ENCODE data around the gene ZNF615.
"Not testable (repeated sequence)": the region's sequence is repeated elsewhere in the genome, so short reads cannot be mapped to it uniquely, and the experiment has no call there.

DNA sequence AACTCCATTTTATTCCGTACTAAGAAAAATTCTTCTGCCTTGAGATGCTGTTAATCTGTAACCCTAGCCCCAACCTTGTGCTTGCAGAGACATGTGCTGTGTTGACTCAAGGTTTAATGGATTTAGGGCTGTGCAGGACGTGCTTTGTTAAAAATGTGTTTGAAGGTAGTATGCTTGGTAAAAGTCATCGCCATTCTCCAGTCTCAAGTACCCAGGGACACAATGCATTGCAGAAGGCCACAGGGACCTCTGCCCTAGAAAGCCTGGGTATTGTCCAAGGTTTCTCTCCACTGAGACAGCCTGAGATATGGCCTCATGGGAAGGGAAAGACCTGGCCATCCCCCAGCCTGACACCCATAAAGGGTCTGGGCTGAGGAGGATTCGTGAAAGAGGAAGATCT, 50.2 kb downstream of the ZNF615 start:
- TF ChIP-seq, protein P1, sequence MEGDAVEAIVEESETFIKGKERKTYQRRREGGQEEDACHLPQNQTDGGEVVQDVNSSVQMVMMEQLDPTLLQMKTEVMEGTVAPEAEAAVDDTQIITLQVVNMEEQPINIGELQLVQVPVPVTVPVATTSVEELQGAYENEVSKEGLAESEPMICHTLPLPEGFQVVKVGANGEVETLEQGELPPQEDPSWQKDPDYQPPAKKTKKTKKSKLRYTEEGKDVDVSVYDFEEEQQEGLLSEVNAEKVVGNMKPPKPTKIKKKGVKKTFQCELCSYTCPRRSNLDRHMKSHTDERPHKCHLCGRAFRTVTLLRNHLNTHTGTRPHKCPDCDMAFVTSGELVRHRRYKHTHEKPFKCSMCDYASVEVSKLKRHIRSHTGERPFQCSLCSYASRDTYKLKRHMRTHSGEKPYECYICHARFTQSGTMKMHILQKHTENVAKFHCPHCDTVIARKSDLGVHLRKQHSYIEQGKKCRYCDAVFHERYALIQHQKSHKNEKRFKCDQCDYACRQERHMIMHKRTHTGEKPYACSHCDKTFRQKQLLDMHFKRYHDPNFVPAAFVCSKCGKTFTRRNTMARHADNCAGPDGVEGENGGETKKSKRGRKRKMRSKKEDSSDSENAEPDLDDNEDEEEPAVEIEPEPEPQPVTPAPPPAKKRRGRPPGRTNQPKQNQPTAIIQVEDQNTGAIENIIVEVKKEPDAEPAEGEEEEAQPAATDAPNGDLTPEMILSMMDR (IDR thresholded peaks at IDR 0.05; ENCODE audit: insufficient read depth, low read length) = not testable (repeated sequence)
- TF ChIP-seq, protein P2, sequence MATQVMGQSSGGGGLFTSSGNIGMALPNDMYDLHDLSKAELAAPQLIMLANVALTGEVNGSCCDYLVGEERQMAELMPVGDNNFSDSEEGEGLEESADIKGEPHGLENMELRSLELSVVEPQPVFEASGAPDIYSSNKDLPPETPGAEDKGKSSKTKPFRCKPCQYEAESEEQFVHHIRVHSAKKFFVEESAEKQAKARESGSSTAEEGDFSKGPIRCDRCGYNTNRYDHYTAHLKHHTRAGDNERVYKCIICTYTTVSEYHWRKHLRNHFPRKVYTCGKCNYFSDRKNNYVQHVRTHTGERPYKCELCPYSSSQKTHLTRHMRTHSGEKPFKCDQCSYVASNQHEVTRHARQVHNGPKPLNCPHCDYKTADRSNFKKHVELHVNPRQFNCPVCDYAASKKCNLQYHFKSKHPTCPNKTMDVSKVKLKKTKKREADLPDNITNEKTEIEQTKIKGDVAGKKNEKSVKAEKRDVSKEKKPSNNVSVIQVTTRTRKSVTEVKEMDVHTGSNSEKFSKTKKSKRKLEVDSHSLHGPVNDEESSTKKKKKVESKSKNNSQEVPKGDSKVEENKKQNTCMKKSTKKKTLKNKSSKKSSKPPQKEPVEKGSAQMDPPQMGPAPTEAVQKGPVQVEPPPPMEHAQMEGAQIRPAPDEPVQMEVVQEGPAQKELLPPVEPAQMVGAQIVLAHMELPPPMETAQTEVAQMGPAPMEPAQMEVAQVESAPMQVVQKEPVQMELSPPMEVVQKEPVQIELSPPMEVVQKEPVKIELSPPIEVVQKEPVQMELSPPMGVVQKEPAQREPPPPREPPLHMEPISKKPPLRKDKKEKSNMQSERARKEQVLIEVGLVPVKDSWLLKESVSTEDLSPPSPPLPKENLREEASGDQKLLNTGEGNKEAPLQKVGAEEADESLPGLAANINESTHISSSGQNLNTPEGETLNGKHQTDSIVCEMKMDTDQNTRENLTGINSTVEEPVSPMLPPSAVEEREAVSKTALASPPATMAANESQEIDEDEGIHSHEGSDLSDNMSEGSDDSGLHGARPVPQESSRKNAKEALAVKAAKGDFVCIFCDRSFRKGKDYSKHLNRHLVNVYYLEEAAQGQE (IDR thresholded peaks at IDR 0.05; ENCODE audit: insufficient replicate concordance, low read depth) = not testable (repeated sequence)
- TF ChIP-seq POLR2AphosphoS5 (IDR thresholded peaks at IDR 0.05; ENCODE audit: low read depth) = not testable (repeated sequence)

Measured in HL-60 (cell line).